Measurements from ENCODE around the gene RPTOR. TPM values are rescaled to one million over a fixed set of nuclear protein-coding genes. Genes with fewer than 3 reads are reported as not detected.

The RPTOR gene
- total and polyA plus RNA-seq, 12 donors = 7.9 to 30.3 (median 25.6) TPM

- no peaks in the 10 kb centered on the region for H3K36me3 ChIP-seq
- H3K4me3 ChIP-seq = no peak overlapping the region
- ATAC-seq = no peak
- no peak for DNase-seq
- no peak for TF ChIP-seq CTCF (IDR thresholded peaks at IDR 0.05)
- intact Hi-C loops (cut with DNase I) = no loop called here
- peaks cover 0 to 14% (median 0%) of the 10 kb centered on the region in 9 donors for H3K4me1 ChIP-seq
- no peaks in the 10 kb centered on the region for H3K9me3 ChIP-seq
- WGBS, 2 donors = 66 to 83% methylated on average over 12 of the region's 12 CpGs
- H3K27me3 ChIP-seq = no peaks in the 10 kb centered on the region
- no peak overlapping the region for H3K27ac ChIP-seq
Measured at GRCh38 chr17:80614332-80615047, 69.9 kb downstream of the RPTOR start.

GRCh38 chr17:80615376-80615775 is 70.7 kb downstream of the RPTOR start:
- Histone ChIP-seq H3K36me3 (peaks cover 0 to 3% (median 0%) of the 10 kb centered on the region in 9 donors), H3K27me3 (no peaks in the 10 kb centered on the region), H3K4me1 (peaks cover 0 to 12% (median 0%) of the 10 kb centered on the region in 9 donors), H3K9me3 (no peaks in the 10 kb centered on the region), H3K27ac (no peak overlapping the region), H3K4me3 (no peak overlapping the region)
- 85 to 90% methylated on average over 4 of the region's 4 CpGs for WGBS, 2 donors
- no peak for ATAC-seq
- intact Hi-C loops (cut with DNase I) = no loop called here
- no peak for TF ChIP-seq CTCF (IDR thresholded peaks at IDR 0.05)
- DNase-seq = no peak

GRCh38 chr17:80616705-80617104 is 72.1 kb downstream of the RPTOR start:
- DNase-seq (no peak), ATAC-seq (no peak)
- Histone ChIP-seq H3K27me3 (no peaks in the 10 kb centered on the region), H3K27ac (no peak overlapping the region), H3K9me3 (no peaks in the 10 kb centered on the region), H3K4me3 (no peak overlapping the region), H3K36me3 (peaks cover 0 to 3% (median 0%) of the 10 kb centered on the region in 9 donors), H3K4me1 (peaks cover 0 to 10% (median 0%) of the 10 kb centered on the region in 9 donors)
- 86 to 88% methylated on average over 6 of the region's 6 CpGs for WGBS, 2 donors
- intact Hi-C loops (cut with DNase I) = no loop called here
- no peak for TF ChIP-seq CTCF (IDR thresholded peaks at IDR 0.05)

- intact Hi-C loops (cut with DNase I) = no loop called here
- Histone ChIP-seq H3K4me1 (peaks cover 0 to 12% (median 0%) of the 10 kb centered on the region in 9 donors), H3K27ac (no peak overlapping the region), H3K4me3 (no peak overlapping the region), H3K27me3 (no peaks in the 10 kb centered on the region), H3K9me3 (no peaks in the 10 kb centered on the region), H3K36me3 (peaks cover 0 to 3% (median 0%) of the 10 kb centered on the region in 9 donors)
- TF ChIP-seq CTCF (IDR thresholded peaks at IDR 0.05) = no peak
- DNase-seq (no peak), ATAC-seq (no peak)
- 86 to 88% methylated on average over 9 of the region's 9 CpGs for WGBS, 2 donors
Measured at GRCh38 chr17:80618304-80618703, 73.7 kb downstream of the RPTOR start.
